GM12874 (cell line): Measurements from ENCODE around the gene GPR142.

Experiments used
- TF ChIP-seq, protein P1 (sequence below): IDR thresholded peaks from 2 replicates; pipeline ENCODE4 v1.5.1; 2011; ENCODE audit warnings: low read depth, mild to moderate bottlenecking, control low read depth, low read length, moderate library complexity; ENCODE audit not compliant: insufficient read depth

The GPR142 gene

DNA sequence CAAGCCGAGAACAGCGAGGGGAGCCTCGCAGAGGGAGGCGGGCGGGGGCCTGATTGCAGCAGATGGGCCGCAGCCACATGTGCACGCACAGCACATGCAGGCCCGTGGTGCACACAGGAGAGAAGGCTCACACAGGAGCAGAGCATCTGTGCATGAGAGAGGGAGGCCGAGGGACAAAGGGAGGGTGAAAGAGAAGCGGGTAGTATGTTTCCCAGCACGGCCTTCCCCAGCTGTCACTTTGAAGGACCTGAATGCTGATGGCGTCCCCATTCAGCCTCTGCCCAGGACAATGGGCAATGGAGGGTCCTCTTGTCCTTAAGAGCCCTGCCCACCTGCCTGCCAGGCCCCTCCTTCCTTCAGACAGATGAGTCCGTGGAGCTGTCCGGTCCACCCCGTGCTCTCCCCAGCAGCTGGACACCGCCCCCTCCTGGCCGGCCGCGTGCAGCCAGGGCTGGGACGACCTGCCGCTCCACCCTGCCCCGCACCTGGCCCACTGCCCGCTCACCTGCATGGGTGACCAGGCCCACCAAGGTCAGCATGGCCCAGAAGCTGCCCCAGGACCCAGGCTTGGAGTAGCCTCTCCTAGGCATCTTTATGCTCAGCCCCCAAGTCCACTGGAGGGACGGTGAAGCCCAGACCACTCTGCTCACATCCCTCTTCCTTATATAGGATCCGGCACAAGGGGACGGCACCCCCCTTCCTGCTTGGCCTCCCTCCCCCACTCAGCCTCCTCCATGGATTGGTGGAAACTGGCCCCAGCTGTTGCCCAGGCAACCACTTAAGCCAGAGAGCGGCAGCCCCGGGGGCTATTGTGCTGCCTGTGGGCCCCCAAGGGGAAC, 5.9 kb upstream of the GPR142 start, which contains the start of gene BTBD17:
BTBD17 (minus strand) TSS at position 639 of the 839 bp plus-strand sequence; CDS start at position 590, 49 bp downstream.
- TF ChIP-seq, protein P1, sequence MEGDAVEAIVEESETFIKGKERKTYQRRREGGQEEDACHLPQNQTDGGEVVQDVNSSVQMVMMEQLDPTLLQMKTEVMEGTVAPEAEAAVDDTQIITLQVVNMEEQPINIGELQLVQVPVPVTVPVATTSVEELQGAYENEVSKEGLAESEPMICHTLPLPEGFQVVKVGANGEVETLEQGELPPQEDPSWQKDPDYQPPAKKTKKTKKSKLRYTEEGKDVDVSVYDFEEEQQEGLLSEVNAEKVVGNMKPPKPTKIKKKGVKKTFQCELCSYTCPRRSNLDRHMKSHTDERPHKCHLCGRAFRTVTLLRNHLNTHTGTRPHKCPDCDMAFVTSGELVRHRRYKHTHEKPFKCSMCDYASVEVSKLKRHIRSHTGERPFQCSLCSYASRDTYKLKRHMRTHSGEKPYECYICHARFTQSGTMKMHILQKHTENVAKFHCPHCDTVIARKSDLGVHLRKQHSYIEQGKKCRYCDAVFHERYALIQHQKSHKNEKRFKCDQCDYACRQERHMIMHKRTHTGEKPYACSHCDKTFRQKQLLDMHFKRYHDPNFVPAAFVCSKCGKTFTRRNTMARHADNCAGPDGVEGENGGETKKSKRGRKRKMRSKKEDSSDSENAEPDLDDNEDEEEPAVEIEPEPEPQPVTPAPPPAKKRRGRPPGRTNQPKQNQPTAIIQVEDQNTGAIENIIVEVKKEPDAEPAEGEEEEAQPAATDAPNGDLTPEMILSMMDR = peak; percentile 77

DNA sequence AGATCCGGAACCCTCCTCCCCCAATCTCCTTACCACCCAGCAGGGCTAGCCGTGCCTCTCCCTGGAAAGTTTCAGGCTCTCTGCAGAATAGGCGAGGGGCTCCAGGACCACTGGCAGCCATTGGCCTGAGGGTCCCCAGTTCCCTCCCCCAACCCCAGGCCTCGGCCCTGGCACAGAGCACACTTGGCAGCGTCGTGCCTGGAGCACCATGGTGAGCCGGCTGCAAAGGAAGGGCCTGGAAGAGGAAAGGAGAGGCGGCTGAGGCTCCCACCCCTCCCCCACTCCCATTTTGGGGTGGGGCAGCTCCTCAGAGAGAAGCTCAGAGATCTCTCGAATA, 5.3 kb upstream of the GPR142 start:
- TF ChIP-seq, protein P1 = no peak

DNA sequence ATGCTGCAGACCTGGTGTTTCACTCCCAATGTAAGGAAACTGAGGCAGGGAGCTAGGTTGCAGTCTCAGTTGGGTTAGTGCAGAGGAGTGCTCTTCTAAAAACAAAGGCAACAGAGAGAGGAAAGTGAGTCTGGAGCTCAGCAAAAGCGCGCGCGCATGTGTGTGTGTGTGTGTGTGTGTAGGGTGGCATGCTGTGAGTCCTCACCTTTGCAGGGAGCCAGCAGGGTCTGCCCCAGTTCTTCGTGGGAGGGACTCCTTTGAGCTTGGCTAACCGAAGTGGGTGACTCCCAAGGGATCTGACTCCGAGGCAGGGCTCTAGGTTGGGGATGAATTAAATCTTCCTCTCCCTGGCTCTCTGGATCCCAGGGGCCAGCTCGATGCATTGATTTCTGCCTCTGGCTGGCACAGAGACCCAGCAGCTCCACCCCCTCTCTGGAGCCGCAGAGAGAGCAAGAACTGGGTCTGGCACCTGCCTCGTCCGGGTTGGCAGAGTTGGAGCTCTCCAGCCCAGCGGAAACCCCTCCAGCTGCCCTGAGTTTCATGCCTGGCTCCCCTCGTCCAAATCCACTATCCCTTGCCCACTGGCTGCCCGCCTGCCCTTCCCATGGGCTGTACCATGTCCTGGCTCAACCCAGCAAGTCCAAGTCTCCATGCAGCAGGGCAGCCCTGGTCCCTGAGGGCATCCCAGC, 4.4 kb upstream of the GPR142 start:
- TF ChIP-seq, protein P1 = no peak

DNA sequence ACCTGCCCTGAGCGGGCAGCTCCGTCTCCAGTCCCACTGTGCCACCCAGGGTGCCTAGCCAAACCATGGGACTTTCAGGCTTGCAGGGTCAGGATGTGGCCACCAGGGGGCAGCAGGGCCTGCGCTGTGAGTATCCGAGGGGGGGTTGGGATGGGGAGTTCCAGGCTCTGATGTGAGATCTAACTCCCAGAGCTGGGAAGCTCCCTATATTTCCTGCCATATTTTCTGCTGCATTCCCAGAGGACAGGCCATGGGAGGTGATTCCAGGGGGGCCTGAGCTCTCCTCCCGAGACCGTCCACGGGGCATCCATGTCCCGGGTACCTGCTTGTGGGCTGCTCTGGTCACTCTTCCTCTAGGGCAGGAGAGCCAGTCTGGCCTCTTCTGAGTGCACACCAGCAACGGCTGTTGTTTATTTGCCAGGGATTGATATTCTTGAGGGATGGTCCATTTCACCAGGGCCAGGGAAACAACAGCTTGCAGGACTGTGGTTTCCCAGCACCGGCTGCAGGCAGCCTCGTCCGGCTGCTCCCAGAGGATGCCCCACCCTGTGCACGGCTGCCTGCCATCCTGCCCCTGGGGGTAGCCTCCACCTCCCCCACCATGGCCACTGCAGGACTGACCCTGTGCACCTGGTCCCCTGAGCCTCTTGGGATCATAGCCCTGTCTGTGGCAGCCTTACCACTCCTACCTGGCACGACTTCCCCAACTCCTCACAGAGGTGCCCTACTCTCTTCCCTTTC, 1.2 kb downstream of the GPR142 start:
- TF ChIP-seq, protein P1 = peak; percentile 97

DNA sequence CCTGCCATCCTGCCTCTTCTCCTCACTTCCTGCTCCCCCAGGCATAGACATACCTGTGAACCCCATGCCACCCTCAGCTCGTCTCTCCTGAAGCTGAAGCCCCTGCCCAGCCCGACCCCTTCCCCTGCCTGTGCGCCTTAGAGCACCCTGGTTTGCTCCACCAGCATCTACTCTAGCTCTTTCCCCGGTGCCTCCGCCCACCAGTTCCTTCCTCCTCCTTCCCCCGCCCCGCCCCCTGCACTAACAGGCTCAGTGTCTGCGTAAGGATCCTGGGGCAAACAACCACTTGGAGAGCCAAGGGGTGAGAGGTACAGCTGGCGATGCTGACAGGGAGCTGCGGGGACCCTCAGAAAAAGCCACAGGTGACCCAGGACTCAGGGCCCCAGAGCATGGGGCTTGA, 1.9 kb downstream of the GPR142 start:
- TF ChIP-seq, protein P1 = no peak

DNA sequence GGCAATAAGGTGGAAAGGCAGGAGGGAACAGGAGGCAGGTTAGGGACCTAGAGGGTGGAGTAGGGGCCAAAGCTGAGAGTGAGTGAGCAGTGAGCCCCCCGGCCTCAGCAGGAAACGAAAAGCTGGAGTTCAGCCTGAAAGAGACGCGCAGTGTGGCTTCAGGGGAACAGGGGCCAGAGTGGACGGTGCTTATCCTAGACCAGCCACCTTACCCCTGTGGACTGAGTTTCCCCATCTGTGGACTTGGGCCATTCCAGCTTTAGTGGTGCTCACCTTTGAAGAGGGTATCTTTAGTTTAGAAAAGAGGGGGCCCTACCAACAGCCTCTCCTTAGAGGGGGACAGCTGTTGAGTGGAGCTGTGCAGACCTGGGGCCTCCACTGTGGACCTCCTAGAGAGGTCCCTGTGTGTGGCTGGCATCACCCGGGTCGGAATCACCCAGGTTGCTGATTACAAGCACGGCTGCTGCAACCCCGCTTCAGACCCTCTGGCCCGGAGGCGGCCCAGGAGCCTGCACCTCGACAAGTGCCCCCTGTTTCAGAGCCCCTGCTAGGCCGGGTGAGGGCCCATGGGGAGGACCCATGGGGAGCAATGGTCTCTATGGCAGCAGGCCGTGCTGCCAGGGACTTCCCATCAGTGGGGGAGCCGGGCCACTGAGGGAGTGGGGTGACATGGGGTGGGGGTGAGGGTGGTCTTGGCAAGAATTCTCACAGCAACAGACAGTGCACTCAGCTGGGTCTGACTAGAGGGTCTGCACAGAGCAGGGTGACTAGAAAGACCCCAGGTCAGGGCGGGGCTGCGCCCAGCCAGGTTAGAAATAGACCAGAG, 2.6 kb downstream of the GPR142 start:
- TF ChIP-seq, protein P1 = no peak
